IMR-90 (cell line): ENCODE results near the gene HIGD2A. TPM values are rescaled to one million over a fixed set of nuclear protein-coding genes. Genes with fewer than 3 reads are reported as not detected.

Source experiments
- ATAC-seq: fragments of 200-7000 bp; cut with Tn5 transposase; 2 replicates; pipeline ENCODE4 v1.9.1; 2020; ENCODE audit warnings: low read depth, mild to moderate bottlenecking, moderate library complexity
- BruUV-seq: library from RNA; stranded (reverse); fragments of 400-500 nt; replicated peaks from 2 replicates; lab custom pipeline; 2021; lab: Mats Ljungman, UMichigan
- CTCF ChIA-PET: fragments of 300-600 bp; formaldehyde crosslinking; extraction: SDS; loops from one replicate; lab custom pipeline; 2021; ENCODE audit warnings: antibody characterized with exemption; lab: Yijun Ruan, JAX
- POLR2A ChIA-PET: fragments of 300-600 bp; sonication (Branson Sonifier 250); formaldehyde crosslinking; loops from one replicate; lab custom pipeline; 2022; ENCODE audit warnings: antibody characterized with exemption; ENCODE audit not compliant: unreplicated experiment; lab: Charles Lee
- DNase-seq: peaks from one replicate; pipeline ENCODE4 v3.0.0; 2013
- H2AFZ ChIP-seq: replicated peaks from 2 replicates; pipeline ENCODE3; 2013; ENCODE audit warnings: low read length, mild to moderate bottlenecking; ENCODE audit not compliant: poor library complexity
- H2AK5ac ChIP-seq: 2 replicates; pipeline ENCODE4 v1.6.1; 2013; ENCODE audit warnings: low read depth, low read length, inconsistent platforms
- H2AK9ac ChIP-seq: replicated peaks from 2 replicates; pipeline ENCODE3; 2013; ENCODE audit warnings: mild to moderate bottlenecking, low read depth, low read length, moderate library complexity; ENCODE audit not compliant: poor library complexity
- H2BK120ac ChIP-seq: 2 replicates; pipeline ENCODE4 v1.6.1; 2013; ENCODE audit warnings: low read depth, low read length, inconsistent platforms
- H2BK15ac ChIP-seq: 3 replicates; pipeline ENCODE4 v1.6.1; 2013; ENCODE audit warnings: low read depth, low read length, inconsistent platforms
- H2BK20ac ChIP-seq: 2 replicates; pipeline ENCODE4 v1.6.1; 2013; ENCODE audit warnings: low read depth, mild to moderate bottlenecking, inconsistent platforms, low read length, moderate library complexity
- H2BK5ac ChIP-seq: 2 replicates; pipeline ENCODE4 v1.6.1; 2013; ENCODE audit warnings: mild to moderate bottlenecking, low read depth, low read length, inconsistent platforms; ENCODE audit not compliant: poor library complexity, severe bottlenecking
- H3K14ac ChIP-seq: replicated peaks from 2 replicates; pipeline ENCODE4 v1.6.1; 2013; ENCODE audit warnings: low read depth, low read length, inconsistent platforms
- H3K18ac ChIP-seq: 2 replicates; pipeline ENCODE4 v1.6.1; 2013; ENCODE audit warnings: low read depth, low read length, control low read depth
- H3K23ac ChIP-seq: 2 replicates; pipeline ENCODE4 v1.6.1; 2013; ENCODE audit warnings: low read depth, low read length, inconsistent platforms
- H3K27ac ChIP-seq: 2 replicates; pipeline ENCODE4 v1.5.1; 2013; ENCODE audit warnings: mild to moderate bottlenecking, control low read depth, low read length; ENCODE audit not compliant: insufficient read depth
- H3K27me3 ChIP-seq: 2 replicates; pipeline ENCODE4 v1.6.1; 2013; ENCODE audit warnings: low read length; ENCODE audit not compliant: control insufficient read depth, insufficient read depth
- H3K36me3 ChIP-seq: 2 replicates; pipeline ENCODE4 v1.6.1; 2013; ENCODE audit warnings: low read length, mixed read lengths; ENCODE audit not compliant: control insufficient read depth, insufficient read depth
- H3K4ac ChIP-seq: 2 replicates; pipeline ENCODE4 v1.6.1; 2013; ENCODE audit warnings: low read depth, low read length, inconsistent platforms
- H3K4me1 ChIP-seq: 2 replicates; pipeline ENCODE4 v1.6.1; 2013; ENCODE audit warnings: low read length, mixed read lengths; ENCODE audit not compliant: control insufficient read depth, insufficient read depth
- H3K4me2 ChIP-seq: 2 replicates; pipeline ENCODE4 v1.6.1; 2013; ENCODE audit warnings: low read depth, mild to moderate bottlenecking, control low read depth, low read length, moderate library complexity
- H3K4me3 ChIP-seq: 2 replicates; pipeline ENCODE4 v1.5.1; 2013; ENCODE audit warnings: low read depth, mild to moderate bottlenecking, control low read depth, low read length, moderate library complexity; ENCODE audit not compliant: insufficient read depth
- H3K56ac ChIP-seq: 2 replicates; pipeline ENCODE4 v1.6.1; 2013; ENCODE audit warnings: low read length, inconsistent platforms; ENCODE audit not compliant: insufficient read depth; ENCODE audit errors: extremely low read depth
- H3K79me1 ChIP-seq, 2 experiments: 2 replicates each; pipeline ENCODE4 v1.6.1; 2013; ENCODE audit warnings: low read length in 2 of 2, inconsistent platforms in 1 of 2, low read depth in 1 of 2
- H3K9ac ChIP-seq: 2 replicates; pipeline ENCODE4 v1.6.1; 2013; ENCODE audit warnings: low read depth, low read length, control low read depth
- H3K9me1 ChIP-seq: 2 replicates; pipeline ENCODE4 v1.6.1; 2013; ENCODE audit warnings: low read length, inconsistent platforms; ENCODE audit not compliant: insufficient read depth
- H3K9me3 ChIP-seq: 2 replicates; pipeline ENCODE4 v1.6.1; 2013; ENCODE audit warnings: low read length; ENCODE audit not compliant: control insufficient read depth, insufficient read depth
- H4K20me1 ChIP-seq: 2 replicates; pipeline ENCODE4 v1.6.1; 2013; ENCODE audit warnings: low read length, inconsistent platforms; ENCODE audit not compliant: insufficient read depth
- H4K5ac ChIP-seq: 2 replicates; pipeline ENCODE4 v1.6.1; 2013; ENCODE audit warnings: mild to moderate bottlenecking, low read depth, low read length, control low read depth
- H4K8ac ChIP-seq, 2 experiments: 2 replicates each; pipeline ENCODE4 v1.6.1; 2013; ENCODE audit warnings: low read depth in 2 of 2, low read length in 2 of 2, control low read depth in 1 of 2, inconsistent platforms in 1 of 2
- H4K91ac ChIP-seq: 2 replicates; pipeline ENCODE4 v1.6.1; 2013; ENCODE audit warnings: low read depth, low read length, inconsistent platforms; ENCODE audit not compliant: insufficient read depth
- CEBPB ChIP-seq: IDR thresholded peaks from 2 replicates; pipeline ENCODE4 v1.6.1; 2012; ENCODE audit warnings: low read depth, low read length, improper control_type of control experiment
- CTCF ChIP-seq: conservative IDR thresholded peaks from 2 replicates; pipeline ENCODE4 v1.5.1; 2012; ENCODE audit warnings: mild to moderate bottlenecking, low read depth, low read length, improper control_type of control experiment
- FOS ChIP-seq: fragments of 150-350 bp; IDR thresholded peaks from 2 replicates; pipeline ENCODE4 v1.6.1; 2016; ENCODE audit warnings: low read depth, low read length
- MAFK ChIP-seq: IDR thresholded peaks from 2 replicates; pipeline ENCODE4 v1.6.1; 2012; ENCODE audit warnings: low read depth, low read length, improper control_type of control experiment
- MAZ ChIP-seq: IDR thresholded peaks from 2 replicates; pipeline ENCODE4 v1.6.1; 2012; ENCODE audit warnings: low read depth, mild to moderate bottlenecking, low read length, improper control_type of control experiment, moderate library complexity, borderline replicate concordance
- MXI1 ChIP-seq: IDR thresholded peaks from 2 replicates; pipeline ENCODE4 v1.6.1; 2012; ENCODE audit warnings: low read depth, mild to moderate bottlenecking, low read length, moderate library complexity, borderline replicate concordance
- NFE2L2 ChIP-seq: fragments of 150-350 bp; IDR thresholded peaks from 2 replicates; pipeline ENCODE4 v1.6.1; 2016; ENCODE audit warnings: low read depth, mild to moderate bottlenecking, low read length
- POLR2A ChIP-seq: IDR thresholded peaks from 2 replicates; pipeline ENCODE4 v1.6.1; 2012; ENCODE audit warnings: mild to moderate bottlenecking, low read depth, low read length
- RAD21 ChIP-seq: IDR thresholded peaks from 2 replicates; pipeline ENCODE4 v1.6.1; 2012; ENCODE audit warnings: low read length, improper control_type of control experiment
- RCOR1 ChIP-seq: IDR thresholded peaks from 2 replicates; pipeline ENCODE4 v1.6.1; 2012; ENCODE audit warnings: mild to moderate bottlenecking, low read length, improper control_type of control experiment; ENCODE audit not compliant: insufficient replicate concordance
- RFX5 ChIP-seq: IDR thresholded peaks from 2 replicates; pipeline ENCODE4 v1.8.0; 2012; ENCODE audit warnings: low read depth, mild to moderate bottlenecking, low read length, moderate library complexity
- USF2 ChIP-seq: fragments of 150-350 bp; IDR thresholded peaks from 2 replicates; pipeline ENCODE4 v1.6.1; 2017; ENCODE audit warnings: mild to moderate bottlenecking, antibody characterized with exemption, low read length, low read depth
- WGBS, 2 experiments: methylation state at CpG; one replicate each; pipeline versions ENCODE4 v1.1.5 to v1.1.7; 2013; ENCODE audit warnings: missing lambda C conversion rate in 2 of 2; ENCODE audit not compliant: insufficient read length in 1 of 2; ENCODE audit errors: extremely low coverage in 2 of 2; 5-methylcytosine and 5-hydroxymethylcytosine counted together
- dilution Hi-C: fragments of 300-500 bp; cut with HindIII; formaldehyde crosslinking; loops from one replicate; pipeline ENCODE4 v1.14.3; 2018; ENCODE audit warnings: low sequenced_read_pairs; ENCODE audit not compliant: unreplicated experiment
- in situ Hi-C: fragments of 300-500 bp; cut with MboI; formaldehyde crosslinking; loops from 3 replicates; pipeline ENCODE4 v1.14.3; 2019; ENCODE audit warnings: low sequenced_read_pairs, inconsistent platforms, mixed read lengths
- intact Hi-C: fragments of 100-400 bp; cut with micrococcal nuclease; formaldehyde crosslinking; loops from 2 replicates; pipeline ENCODE4 v1.10.0; 2022
- polyA plus RNA-seq, 3 experiments: library from polyadenylated mRNA; depleted of rRNA; stranded (reverse); fragments of >200 nt; gene quantifications; 2 replicates each; pipeline ENCODE4 v1.2.3, GENCODE V29; 2012; ENCODE audit warnings: low replicate concordance in 1 of 3
- total RNA-seq: library from RNA; depleted of rRNA; stranded (reverse); fragments of >200 nt; gene quantifications from 2 replicates; pipeline ENCODE4 v1.2.3, GENCODE V29; 2012
- TF ChIP-seq, protein P1 (sequence below): fragments of 150-350 bp; IDR thresholded peaks from 2 replicates; pipeline ENCODE4 v1.6.1; 2016; ENCODE audit warnings: low read depth, mild to moderate bottlenecking, low read length, moderate library complexity, borderline replicate concordance

The HIGD2A gene
- total and polyA plus RNA-seq, 2 of the 4 experiments (the other 2 are of a cell fraction), result 35.0 to 131 TPM

- CTCF ChIA-PET, result no interaction called here
- intact Hi-C loops, result no loop called here
Measured at GRCh38 chr5:176389135-176390123, 878 bp downstream of the HIGD2A start.

More at GRCh38 chr5:176389135-176390123, 878 bp downstream of the HIGD2A start:
- H3K79me1 ChIP-seq, result peaks cover 9 to 46% of the 10 kb centered on the region in 2 experiments; a peak in 3 of 4 replicates
- H2BK20ac ChIP-seq, result no peak overlapping the region
- peak overlapping the region; percentile 68 for H2AK5ac ChIP-seq
- peak overlapping the region; percentile 96 for H2AFZ ChIP-seq
- H3K14ac ChIP-seq, result peak overlapping the region; percentile 93
- H3K4ac ChIP-seq, result peak overlapping the region; percentile 93
- peak overlapping the region; percentile 83 to 97 for H4K8ac ChIP-seq
- H2BK120ac ChIP-seq, result peak overlapping the region; percentile 9; the same call in 1 of the 2 replicates
- H4K91ac ChIP-seq, result peak overlapping the region; percentile 59
- POLR2A ChIA-PET, result interaction anchor here (0.6 kb wide), 1 partner anchor 34 kb away, joined by 9 read pairs; no protein-coding TSS in a partner anchor
- no peaks in the 10 kb centered on the region; the same call in 1 of the 2 replicates for H3K9me1 ChIP-seq
- peak overlapping the region; percentile 95 for H4K5ac ChIP-seq
- in situ Hi-C loops, result no loop called here
- H3K27me3 ChIP-seq, result no peaks in the 10 kb centered on the region
- H2AK9ac ChIP-seq, result peak overlapping the region; percentile 100
- peak overlapping the region; percentile 10; the same call in 1 of the 2 replicates for H3K18ac ChIP-seq
- dilution Hi-C loops, result no loop called here
- DNase-seq, result no peak
- peaks cover 32% of the 10 kb centered on the region for H3K36me3 ChIP-seq
- no peaks in the 10 kb centered on the region for H3K4me1 ChIP-seq
- H2BK5ac ChIP-seq, result peak overlapping the region; percentile 72
- H3K27ac ChIP-seq, result peak overlapping the region; percentile 95
- peak overlapping the region; percentile 95 for H3K4me2 ChIP-seq
- peak overlapping the region; percentile 73 for H3K4me3 ChIP-seq
- ATAC-seq, result peak; percentile 40
- no peaks in the 10 kb centered on the region for H3K9me3 ChIP-seq
- peaks cover 3% of the 10 kb centered on the region; the same call in 1 of the 2 replicates for H4K20me1 ChIP-seq
- TSS peak; percentile 99 for BruUV-seq
- H2BK15ac ChIP-seq, result no peak overlapping the region; the same call in 2 of the 3 replicates
- TF ChIP-seq FOS, result no peak
- TF ChIP-seq NFE2L2, result no peak
- TF ChIP-seq USF2, result no peak
- TF ChIP-seq, protein P1, sequence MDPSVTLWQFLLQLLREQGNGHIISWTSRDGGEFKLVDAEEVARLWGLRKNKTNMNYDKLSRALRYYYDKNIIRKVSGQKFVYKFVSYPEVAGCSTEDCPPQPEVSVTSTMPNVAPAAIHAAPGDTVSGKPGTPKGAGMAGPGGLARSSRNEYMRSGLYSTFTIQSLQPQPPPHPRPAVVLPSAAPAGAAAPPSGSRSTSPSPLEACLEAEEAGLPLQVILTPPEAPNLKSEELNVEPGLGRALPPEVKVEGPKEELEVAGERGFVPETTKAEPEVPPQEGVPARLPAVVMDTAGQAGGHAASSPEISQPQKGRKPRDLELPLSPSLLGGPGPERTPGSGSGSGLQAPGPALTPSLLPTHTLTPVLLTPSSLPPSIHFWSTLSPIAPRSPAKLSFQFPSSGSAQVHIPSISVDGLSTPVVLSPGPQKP, result no peak
- no peak for TF ChIP-seq MXI1
- no peak for TF ChIP-seq RAD21
- no peak for TF ChIP-seq CEBPB
- TF ChIP-seq MAZ, result no peak
- TF ChIP-seq CTCF, result no peak
- TF ChIP-seq MAFK, result no peak
- no peak for TF ChIP-seq RCOR1
- TF ChIP-seq POLR2A, result no peak
- no peak for TF ChIP-seq RFX5
- peak overlapping the region; percentile 75; the same call in 1 of the 2 replicates for H3K56ac ChIP-seq
- peak overlapping the region; percentile 33; the same call in 1 of the 2 replicates for H3K23ac ChIP-seq
- peak overlapping the region; percentile 86 for H3K9ac ChIP-seq
- 0% methylated on average over 12 of the region's 41 CpGs; no CpG with 5 or more reads in 1 of the 2 experiments for WGBS, 2 experiments
